GM12878 (cell line): ENCODE measurements around the gene ZNF396.

Experiments used
- BCLAF1 ChIP-seq: fragments of 450-650 bp; IDR thresholded peaks from 2 replicates; pipeline ENCODE4 v1.6.1; 2017; ENCODE audit warnings: antibody characterized with exemption, mild to moderate bottlenecking, moderate library complexity
- CTCF ChIP-seq, 3 experiments: IDR thresholded peaks in 2 of 3; conservative IDR thresholded peaks in 1 of 3; 2 replicates each; pipeline ENCODE4 v1.5.1; 2011; ENCODE audit warnings: low read depth in 3 of 3, low read length in 3 of 3, mild to moderate bottlenecking in 3 of 3, control low read depth in 2 of 3, moderate library complexity in 2 of 3, inconsistent platforms in 1 of 3, mixed read lengths in 1 of 3; ENCODE audit not compliant: control insufficient read depth in 2 of 3, insufficient read depth in 1 of 3; ENCODE audit errors: extremely low read depth in 1 of 3
- ELK1 ChIP-seq: IDR thresholded peaks from 2 replicates; pipeline ENCODE4 v1.6.1; 2012; ENCODE audit warnings: low read depth, low read length, improper control_type of control experiment
- EP300 ChIP-seq, 2 experiments: fragments of 150-350 bp in 1 of 2; IDR thresholded peaks; 2 replicates each; pipeline ENCODE4 v1.6.1; 2011 to 2012; ENCODE audit warnings: low read depth in 2 of 2, low read length in 2 of 2, borderline replicate concordance in 1 of 2, improper control_type of control experiment in 1 of 2, inconsistent platforms in 1 of 2; ENCODE audit not compliant: control insufficient read depth in 1 of 2
- EZH2 ChIP-seq: IDR thresholded peaks from 2 replicates; pipeline ENCODE4 v1.6.1; 2012; ENCODE audit warnings: low read depth, mild to moderate bottlenecking, control low read depth, inconsistent platforms, low read length, borderline replicate concordance; ENCODE audit not compliant: control insufficient read depth
- HCFC1 ChIP-seq: fragments of 150-350 bp; IDR thresholded peaks from 2 replicates; pipeline ENCODE4 v1.6.1; 2014; ENCODE audit warnings: low read length
- NFIC ChIP-seq: IDR thresholded peaks from 2 replicates; pipeline ENCODE4 v1.6.1; 2012; ENCODE audit warnings: low read depth, mild to moderate bottlenecking, inconsistent platforms, low read length, moderate library complexity
- RFX5 ChIP-seq: IDR thresholded peaks from 2 replicates; pipeline ENCODE4 v1.6.1; 2011; ENCODE audit warnings: low read depth, low read length, improper control_type of control experiment
- SRF ChIP-seq, 2 experiments: IDR thresholded peaks; 2 replicates each; pipeline ENCODE4 v1.6.1; 2011; ENCODE audit warnings: low read depth in 2 of 2, low read length in 2 of 2, mild to moderate bottlenecking in 1 of 2, moderate library complexity in 1 of 2

- peak; percentile 73 to 76 (median 76) for TF ChIP-seq CTCF (IDR thresholded peaks at IDR 0.05 in 2 of 3, conservative IDR thresholded peaks at IDR 0.05 in 1 of 3; ENCODE audit: control insufficient read depth in 2 of 3, extremely low read depth in 1 of 3, insufficient read depth in 1 of 3, low read depth in 3 of 3, low read length in 3 of 3)
- no peak for TF ChIP-seq SRF (IDR thresholded peaks at IDR 0.05; ENCODE audit: low read depth in 2 of 2, low read length in 2 of 2)
- no peak for TF ChIP-seq NFIC
- no peak for TF ChIP-seq ELK1
- TF ChIP-seq EP300 (IDR thresholded peaks at IDR 0.05; ENCODE audit: borderline replicate concordance in 1 of 2, control insufficient read depth in 1 of 2, low read depth in 2 of 2, low read length in 2 of 2), result no peak
- TF ChIP-seq BCLAF1, result no peak
- no peak for TF ChIP-seq RFX5
- TF ChIP-seq HCFC1, result no peak
- TF ChIP-seq EZH2, result no peak
Observed at GRCh38 chr18:35355140-35355618, 22.0 kb downstream of the ZNF396 start.
